ENCODE measurements around the gene ABLIM2. TPM values are rescaled to one million over a fixed set of nuclear protein-coding genes. Genes with fewer than 3 reads are reported as not detected.

Gene ABLIM2
- polyA plus RNA-seq, 2 of the 4 experiments (the other 2 are of a cell fraction), result 0.21 to 0.40 TPM

DNA sequence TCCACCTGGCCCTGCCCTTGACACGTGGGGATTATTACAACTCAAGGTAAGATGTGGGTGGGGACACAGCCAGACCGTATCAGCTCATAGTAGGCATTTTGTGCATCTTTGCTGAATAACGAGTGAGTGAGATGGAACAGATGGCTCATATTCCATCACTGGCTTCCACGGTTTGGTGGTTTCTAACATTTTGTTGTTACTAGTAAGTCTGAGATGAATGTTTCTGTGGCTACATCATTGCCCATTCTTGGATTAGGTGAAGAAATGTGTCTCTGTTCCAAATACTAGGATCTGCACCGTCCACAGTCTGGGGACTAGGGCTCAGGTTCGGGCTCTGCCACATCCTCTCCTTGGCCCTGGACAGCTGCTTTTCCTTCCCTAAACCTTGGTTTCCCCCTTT is 3.6 kb downstream of the ABLIM2 start:
- no peak for DNase-seq (ENCODE audit: low read depth in 1 of 2, low spot score in 1 of 2)
- Histone ChIP-seq H3K4me2 (no peak overlapping the region), H3K27ac (no peak overlapping the region), H3K4me3 (no peak overlapping the region), H3K4me1 (peaks cover 3% of the 10 kb centered on the region; the same call in 1 of the 3 replicates), H3K9me3 (no peaks in the 10 kb centered on the region)
- FAIRE-seq, result no peak
- 40% methylated on average over 6 of the region's 6 CpGs for WGBS (ENCODE audit: missing lambda C conversion rate)
- ChIA-PET POLR2A (no interaction called here), CTCF (interaction anchor here (0.5 kb wide), 1 partner anchor 15 kb away, joined by 4 read pairs; no protein-coding TSS in a partner anchor)
- ATAC-seq, result no peak
- TF ChIP-seq ZSCAN20 (CRISPR knock-in tag; IDR thresholded peaks at IDR 0.05) (no peak), RNF2 (IDR thresholded peaks at IDR 0.05; ENCODE audit: borderline replicate concordance, low read depth) (no peak), MAFK (IDR thresholded peaks at IDR 0.05; ENCODE audit: partially characterized antibody) (no peak), NR3C1 (IDR thresholded peaks at IDR 0.05) (no peak), NFE2L2 (conservative IDR thresholded peaks at IDR 0.05; ENCODE audit: low read length) (no peak), EP300 (IDR thresholded peaks at IDR 0.05) (no peak), POLR2AphosphoS2 (conservative IDR thresholded peaks at IDR 0.05; ENCODE audit: low read length) (no peak), TFCP2L1 (CRISPR knock-in tag; IDR thresholded peaks at IDR 0.05) (no peak), SREBF2 (IDR thresholded peaks at IDR 0.05) (no peak)

DNA sequence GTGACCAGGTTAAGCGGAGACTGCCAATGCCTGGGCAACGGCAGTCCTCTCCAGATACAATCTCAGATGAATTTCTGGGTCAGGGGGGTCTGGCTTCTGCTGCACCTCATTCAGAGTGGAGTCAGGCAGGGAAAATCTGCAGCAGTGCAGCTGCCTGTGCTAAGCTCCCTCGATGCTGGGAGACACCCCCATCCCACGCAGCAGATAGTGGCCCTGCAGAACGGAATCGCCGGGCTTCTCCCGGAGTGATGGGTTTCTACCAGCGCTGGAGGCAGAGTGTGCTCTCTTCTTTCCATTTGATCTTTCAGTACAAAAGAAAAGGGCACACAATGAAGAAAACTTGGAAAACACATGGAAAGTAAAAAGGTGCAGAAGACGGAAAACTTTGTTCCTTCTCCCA is 5.2 kb downstream of the ABLIM2 start:
- DNase-seq (ENCODE audit: low read depth in 1 of 2, low spot score in 1 of 2) (no peak), ATAC-seq (no peak), FAIRE-seq (no peak)
- Histone ChIP-seq H3K4me3 (no peak overlapping the region), H3K9me3 (no peaks in the 10 kb centered on the region), H3K4me1 (peaks cover 3% of the 10 kb centered on the region; the same call in 1 of the 3 replicates), H3K27ac (no peak overlapping the region), H3K4me2 (no peak overlapping the region)
- TF ChIP-seq MYC (IDR thresholded peaks at IDR 0.05; ENCODE audit: borderline replicate concordance, low read length), result no peak
- no peak for TF ChIP-seq ESRRA (IDR thresholded peaks at IDR 0.05; ENCODE audit: borderline replicate concordance, low read length)
- no peak for TF ChIP-seq TP53 (CRISPR knock-in tag; IDR thresholded peaks at IDR 0.05)
- no peak for TF ChIP-seq RARB (CRISPR knock-in tag; IDR thresholded peaks at IDR 0.05)
- TF ChIP-seq RCOR1 (IDR thresholded peaks at IDR 0.05; ENCODE audit: low read depth, low read length), result no peak
- TF ChIP-seq KDM5A (IDR thresholded peaks at IDR 0.05), result no peak
- no peak for TF ChIP-seq TFCP2L1 (CRISPR knock-in tag; IDR thresholded peaks at IDR 0.05)
- TF ChIP-seq SREBF2 (IDR thresholded peaks at IDR 0.05), result no peak
- TF ChIP-seq RFX5 (IDR thresholded peaks at IDR 0.05), result no peak
- no peak for TF ChIP-seq ZSCAN20 (CRISPR knock-in tag; IDR thresholded peaks at IDR 0.05)
- no peak for TF ChIP-seq MAFK (IDR thresholded peaks at IDR 0.05; ENCODE audit: partially characterized antibody)
- TF ChIP-seq NFE2L2 (conservative IDR thresholded peaks at IDR 0.05; ENCODE audit: low read length), result no peak
- no peak for TF ChIP-seq EP300 (IDR thresholded peaks at IDR 0.05)
- no peak for TF ChIP-seq PBX3 (IDR thresholded peaks at IDR 0.05)
- no peak for TF ChIP-seq FOSB (CRISPR knock-in tag; IDR thresholded peaks at IDR 0.05)
- no peak for TF ChIP-seq CBX8 (IDR thresholded peaks at IDR 0.05)
- TF ChIP-seq CHD2 (IDR thresholded peaks at IDR 0.05; ENCODE audit: low read length, partially characterized antibody), result no peak
- TF ChIP-seq, protein P1, sequence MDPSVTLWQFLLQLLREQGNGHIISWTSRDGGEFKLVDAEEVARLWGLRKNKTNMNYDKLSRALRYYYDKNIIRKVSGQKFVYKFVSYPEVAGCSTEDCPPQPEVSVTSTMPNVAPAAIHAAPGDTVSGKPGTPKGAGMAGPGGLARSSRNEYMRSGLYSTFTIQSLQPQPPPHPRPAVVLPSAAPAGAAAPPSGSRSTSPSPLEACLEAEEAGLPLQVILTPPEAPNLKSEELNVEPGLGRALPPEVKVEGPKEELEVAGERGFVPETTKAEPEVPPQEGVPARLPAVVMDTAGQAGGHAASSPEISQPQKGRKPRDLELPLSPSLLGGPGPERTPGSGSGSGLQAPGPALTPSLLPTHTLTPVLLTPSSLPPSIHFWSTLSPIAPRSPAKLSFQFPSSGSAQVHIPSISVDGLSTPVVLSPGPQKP (IDR thresholded peaks at IDR 0.05; ENCODE audit: low read depth, low read length), result no peak
- no peak for TF ChIP-seq JUNB (IDR thresholded peaks at IDR 0.05)
- TF ChIP-seq CEBPB (IDR thresholded peaks at IDR 0.05), result no peak
- CTCF ChIA-PET, result interaction anchor here (0.8 kb wide), 1 partner anchor 10 kb away, joined by 3 read pairs; no protein-coding TSS in a partner anchor
- WGBS (ENCODE audit: missing lambda C conversion rate), result 79% methylated on average over 9 of the region's 10 CpGs
- POLR2A ChIA-PET, result no interaction called here

- H3K4me2 ChIP-seq, result no peak overlapping the region
- no peak; a peak in 1 of 6 replicates for ATAC-seq
These were observed 5.8 kb downstream of the ABLIM2 start for GRCh38 chr4:8152865-8153257.

More at GRCh38 chr4:8152865-8153257, 5.8 kb downstream of the ABLIM2 start:
- TF ChIP-seq CEBPB (IDR thresholded peaks at IDR 0.05), result no peak
- TF ChIP-seq, protein P2, sequence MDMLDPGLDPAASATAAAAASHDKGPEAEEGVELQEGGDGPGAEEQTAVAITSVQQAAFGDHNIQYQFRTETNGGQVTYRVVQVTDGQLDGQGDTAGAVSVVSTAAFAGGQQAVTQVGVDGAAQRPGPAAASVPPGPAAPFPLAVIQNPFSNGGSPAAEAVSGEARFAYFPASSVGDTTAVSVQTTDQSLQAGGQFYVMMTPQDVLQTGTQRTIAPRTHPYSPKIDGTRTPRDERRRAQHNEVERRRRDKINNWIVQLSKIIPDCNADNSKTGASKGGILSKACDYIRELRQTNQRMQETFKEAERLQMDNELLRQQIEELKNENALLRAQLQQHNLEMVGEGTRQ (IDR thresholded peaks at IDR 0.05), result no peak
- TF ChIP-seq JUN (IDR thresholded peaks at IDR 0.05), result no peak
- TF ChIP-seq RAD21 (conservative IDR thresholded peaks at IDR 0.05 in 1 of 2, IDR thresholded peaks at IDR 0.05 in 1 of 2), result no peak
- no peak for TF ChIP-seq FOXS1 (CRISPR knock-in tag; IDR thresholded peaks at IDR 0.05)
- TF ChIP-seq, protein P3, sequence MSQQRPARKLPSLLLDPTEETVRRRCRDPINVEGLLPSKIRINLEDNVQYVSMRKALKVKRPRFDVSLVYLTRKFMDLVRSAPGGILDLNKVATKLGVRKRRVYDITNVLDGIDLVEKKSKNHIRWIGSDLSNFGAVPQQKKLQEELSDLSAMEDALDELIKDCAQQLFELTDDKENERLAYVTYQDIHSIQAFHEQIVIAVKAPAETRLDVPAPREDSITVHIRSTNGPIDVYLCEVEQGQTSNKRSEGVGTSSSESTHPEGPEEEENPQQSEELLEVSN (IDR thresholded peaks at IDR 0.05; ENCODE audit: borderline replicate concordance, low read depth), result no peak
- TF ChIP-seq FOSL2 (IDR thresholded peaks at IDR 0.05), result no peak
- no peak for TF ChIP-seq FOSL2 (CRISPR knock-in tag; IDR thresholded peaks at IDR 0.05)
- TF ChIP-seq HOXB13 (CRISPR knock-in tag; IDR thresholded peaks at IDR 0.05; ENCODE audit: low read depth), result no peak
- TF ChIP-seq MYC (IDR thresholded peaks at IDR 0.05; ENCODE audit: borderline replicate concordance, low read length), result no peak
- FAIRE-seq, result no peak
- POLR2A ChIA-PET, result no interaction called here
- Histone ChIP-seq H3K9me3 (no peaks in the 10 kb centered on the region), H3K4me3 (no peak overlapping the region), H3K27ac (no peak overlapping the region), H3K4me1 (peaks cover 2% of the 10 kb centered on the region; the same call in 1 of the 3 replicates)
- no peak for DNase-seq (ENCODE audit: low read depth in 1 of 2, low spot score in 1 of 2)
- CTCF ChIA-PET, result interaction anchor here (0.6 to 0.8 kb wide), 2 partner anchors 10 to 114 kb away, joined by 3 read pairs; no protein-coding TSS in a partner anchor
- 56% methylated on average over 6 of the region's 6 CpGs for WGBS (ENCODE audit: missing lambda C conversion rate)
